K562 (cell line): ENCODE data around the gene NBEAL2. TPM values are rescaled to one million over a fixed set of nuclear protein-coding genes. Genes with fewer than 3 reads are reported as not detected.

Experiments used
- ARID4B ChIP-seq: sonication (generic); formaldehyde crosslinking; IDR thresholded peaks from 2 replicates; pipeline ENCODE4 v1.8.0; 2022; ENCODE audit warnings: mild to moderate bottlenecking, missing genetic modification reagents
- FOXJ3 ChIP-seq: sonication (generic); formaldehyde crosslinking; IDR thresholded peaks from 2 replicates; pipeline ENCODE4 v1.4.0; 2020; ENCODE audit warnings: mild to moderate bottlenecking, missing genetic modification reagents
- SMAD2 ChIP-seq: fragments of 150-350 bp; IDR thresholded peaks from 2 replicates; pipeline ENCODE4 v1.6.1; 2014; ENCODE audit warnings: low read depth, mild to moderate bottlenecking, low read length
- TAF1 ChIP-seq: IDR thresholded peaks from 2 replicates; pipeline ENCODE4 v1.6.1; 2011; ENCODE audit warnings: mild to moderate bottlenecking, low read length, moderate library complexity; ENCODE audit not compliant: insufficient read depth, control insufficient read depth, severe bottlenecking; ENCODE audit errors: extremely low read depth
- ZNF408 ChIP-seq: fragments of 250-450 bp; sonication (Bioruptor Pico); IDR thresholded peaks from 2 replicates; pipeline ENCODE4 v1.4.0; 2020; ENCODE audit warnings: low read depth, mild to moderate bottlenecking, moderate library complexity
- polyA plus RNA-seq, 8 experiments: library from polyadenylated mRNA; depleted of rRNA in 4 of 8; stranded (reverse) in 5 of 8; unstranded in 3 of 8; fragments of >200 nt; fragmentation: Nextera tagmentation in 2 of 8; fragmentation: Illumina TruSeq in 1 of 8; extraction: Ambion mirVana in 2 of 8; extraction: Trizol in 1 of 8; gene quantifications; 2 replicates each; pipeline versions ENCODE4 v1.2.1 to v1.2.3, GENCODE V29; 2011 to 2014; ENCODE audit warnings: inconsistent platforms in 1 of 8, missing spikeins in 1 of 8
- total RNA-seq, 7 experiments: library from RNA; depleted of rRNA in 6 of 7; stranded (reverse); fragments of >200 nt in 6 of 7; fragmentation: Illumina TruSeq in 2 of 7; extraction: Trizol in 2 of 7; gene quantifications; 2 replicates each; pipeline versions ENCODE4 v1.2.1 to v1.2.3, GENCODE V29; 2011 to 2021; ENCODE audit warnings: low replicate concordance in 1 of 7
- TF ChIP-seq, protein P1 (sequence below): sonication (generic); formaldehyde crosslinking; IDR thresholded peaks from 2 replicates; pipeline ENCODE4 v1.8.0; 2023; ENCODE audit warnings: missing genetic modification reagents, mild to moderate bottlenecking, borderline replicate concordance
- TF ChIP-seq, protein P2 (sequence below), 2 experiments: fragments of 450-650 bp; IDR thresholded peaks; 2 replicates each; pipeline ENCODE4 v1.6.1; 2016; ENCODE audit warnings: mild to moderate bottlenecking in 2 of 2, borderline replicate concordance in 1 of 2, low read depth in 1 of 2, moderate library complexity in 1 of 2

The NBEAL2 gene
- total and polyA plus RNA-seq, 9 of the 15 experiments (the other 6 are each of a cell fraction or from before 2014, with no cell fraction given): 0.06 to 114 (median 29.6) TPM

- TF ChIP-seq, protein P1, sequence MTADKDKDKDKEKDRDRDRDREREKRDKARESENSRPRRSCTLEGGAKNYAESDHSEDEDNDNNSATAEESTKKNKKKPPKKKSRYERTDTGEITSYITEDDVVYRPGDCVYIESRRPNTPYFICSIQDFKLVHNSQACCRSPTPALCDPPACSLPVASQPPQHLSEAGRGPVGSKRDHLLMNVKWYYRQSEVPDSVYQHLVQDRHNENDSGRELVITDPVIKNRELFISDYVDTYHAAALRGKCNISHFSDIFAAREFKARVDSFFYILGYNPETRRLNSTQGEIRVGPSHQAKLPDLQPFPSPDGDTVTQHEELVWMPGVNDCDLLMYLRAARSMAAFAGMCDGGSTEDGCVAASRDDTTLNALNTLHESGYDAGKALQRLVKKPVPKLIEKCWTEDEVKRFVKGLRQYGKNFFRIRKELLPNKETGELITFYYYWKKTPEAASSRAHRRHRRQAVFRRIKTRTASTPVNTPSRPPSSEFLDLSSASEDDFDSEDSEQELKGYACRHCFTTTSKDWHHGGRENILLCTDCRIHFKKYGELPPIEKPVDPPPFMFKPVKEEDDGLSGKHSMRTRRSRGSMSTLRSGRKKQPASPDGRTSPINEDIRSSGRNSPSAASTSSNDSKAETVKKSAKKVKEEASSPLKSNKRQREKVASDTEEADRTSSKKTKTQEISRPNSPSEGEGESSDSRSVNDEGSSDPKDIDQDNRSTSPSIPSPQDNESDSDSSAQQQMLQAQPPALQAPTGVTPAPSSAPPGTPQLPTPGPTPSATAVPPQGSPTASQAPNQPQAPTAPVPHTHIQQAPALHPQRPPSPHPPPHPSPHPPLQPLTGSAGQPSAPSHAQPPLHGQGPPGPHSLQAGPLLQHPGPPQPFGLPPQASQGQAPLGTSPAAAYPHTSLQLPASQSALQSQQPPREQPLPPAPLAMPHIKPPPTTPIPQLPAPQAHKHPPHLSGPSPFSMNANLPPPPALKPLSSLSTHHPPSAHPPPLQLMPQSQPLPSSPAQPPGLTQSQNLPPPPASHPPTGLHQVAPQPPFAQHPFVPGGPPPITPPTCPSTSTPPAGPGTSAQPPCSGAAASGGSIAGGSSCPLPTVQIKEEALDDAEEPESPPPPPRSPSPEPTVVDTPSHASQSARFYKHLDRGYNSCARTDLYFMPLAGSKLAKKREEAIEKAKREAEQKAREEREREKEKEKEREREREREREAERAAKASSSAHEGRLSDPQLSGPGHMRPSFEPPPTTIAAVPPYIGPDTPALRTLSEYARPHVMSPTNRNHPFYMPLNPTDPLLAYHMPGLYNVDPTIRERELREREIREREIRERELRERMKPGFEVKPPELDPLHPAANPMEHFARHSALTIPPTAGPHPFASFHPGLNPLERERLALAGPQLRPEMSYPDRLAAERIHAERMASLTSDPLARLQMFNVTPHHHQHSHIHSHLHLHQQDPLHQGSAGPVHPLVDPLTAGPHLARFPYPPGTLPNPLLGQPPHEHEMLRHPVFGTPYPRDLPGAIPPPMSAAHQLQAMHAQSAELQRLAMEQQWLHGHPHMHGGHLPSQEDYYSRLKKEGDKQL (CRISPR knock-in tag): no peak
- TF ChIP-seq FOXJ3 (CRISPR knock-in tag) (no peak), ZNF408 (CRISPR knock-in tag) (no peak), ARID4B (CRISPR knock-in tag) (peak; percentile 38; the same call in 1 of the 2 replicates), SMAD2 (no peak), TAF1 (no peak)
- TF ChIP-seq, protein P2, sequence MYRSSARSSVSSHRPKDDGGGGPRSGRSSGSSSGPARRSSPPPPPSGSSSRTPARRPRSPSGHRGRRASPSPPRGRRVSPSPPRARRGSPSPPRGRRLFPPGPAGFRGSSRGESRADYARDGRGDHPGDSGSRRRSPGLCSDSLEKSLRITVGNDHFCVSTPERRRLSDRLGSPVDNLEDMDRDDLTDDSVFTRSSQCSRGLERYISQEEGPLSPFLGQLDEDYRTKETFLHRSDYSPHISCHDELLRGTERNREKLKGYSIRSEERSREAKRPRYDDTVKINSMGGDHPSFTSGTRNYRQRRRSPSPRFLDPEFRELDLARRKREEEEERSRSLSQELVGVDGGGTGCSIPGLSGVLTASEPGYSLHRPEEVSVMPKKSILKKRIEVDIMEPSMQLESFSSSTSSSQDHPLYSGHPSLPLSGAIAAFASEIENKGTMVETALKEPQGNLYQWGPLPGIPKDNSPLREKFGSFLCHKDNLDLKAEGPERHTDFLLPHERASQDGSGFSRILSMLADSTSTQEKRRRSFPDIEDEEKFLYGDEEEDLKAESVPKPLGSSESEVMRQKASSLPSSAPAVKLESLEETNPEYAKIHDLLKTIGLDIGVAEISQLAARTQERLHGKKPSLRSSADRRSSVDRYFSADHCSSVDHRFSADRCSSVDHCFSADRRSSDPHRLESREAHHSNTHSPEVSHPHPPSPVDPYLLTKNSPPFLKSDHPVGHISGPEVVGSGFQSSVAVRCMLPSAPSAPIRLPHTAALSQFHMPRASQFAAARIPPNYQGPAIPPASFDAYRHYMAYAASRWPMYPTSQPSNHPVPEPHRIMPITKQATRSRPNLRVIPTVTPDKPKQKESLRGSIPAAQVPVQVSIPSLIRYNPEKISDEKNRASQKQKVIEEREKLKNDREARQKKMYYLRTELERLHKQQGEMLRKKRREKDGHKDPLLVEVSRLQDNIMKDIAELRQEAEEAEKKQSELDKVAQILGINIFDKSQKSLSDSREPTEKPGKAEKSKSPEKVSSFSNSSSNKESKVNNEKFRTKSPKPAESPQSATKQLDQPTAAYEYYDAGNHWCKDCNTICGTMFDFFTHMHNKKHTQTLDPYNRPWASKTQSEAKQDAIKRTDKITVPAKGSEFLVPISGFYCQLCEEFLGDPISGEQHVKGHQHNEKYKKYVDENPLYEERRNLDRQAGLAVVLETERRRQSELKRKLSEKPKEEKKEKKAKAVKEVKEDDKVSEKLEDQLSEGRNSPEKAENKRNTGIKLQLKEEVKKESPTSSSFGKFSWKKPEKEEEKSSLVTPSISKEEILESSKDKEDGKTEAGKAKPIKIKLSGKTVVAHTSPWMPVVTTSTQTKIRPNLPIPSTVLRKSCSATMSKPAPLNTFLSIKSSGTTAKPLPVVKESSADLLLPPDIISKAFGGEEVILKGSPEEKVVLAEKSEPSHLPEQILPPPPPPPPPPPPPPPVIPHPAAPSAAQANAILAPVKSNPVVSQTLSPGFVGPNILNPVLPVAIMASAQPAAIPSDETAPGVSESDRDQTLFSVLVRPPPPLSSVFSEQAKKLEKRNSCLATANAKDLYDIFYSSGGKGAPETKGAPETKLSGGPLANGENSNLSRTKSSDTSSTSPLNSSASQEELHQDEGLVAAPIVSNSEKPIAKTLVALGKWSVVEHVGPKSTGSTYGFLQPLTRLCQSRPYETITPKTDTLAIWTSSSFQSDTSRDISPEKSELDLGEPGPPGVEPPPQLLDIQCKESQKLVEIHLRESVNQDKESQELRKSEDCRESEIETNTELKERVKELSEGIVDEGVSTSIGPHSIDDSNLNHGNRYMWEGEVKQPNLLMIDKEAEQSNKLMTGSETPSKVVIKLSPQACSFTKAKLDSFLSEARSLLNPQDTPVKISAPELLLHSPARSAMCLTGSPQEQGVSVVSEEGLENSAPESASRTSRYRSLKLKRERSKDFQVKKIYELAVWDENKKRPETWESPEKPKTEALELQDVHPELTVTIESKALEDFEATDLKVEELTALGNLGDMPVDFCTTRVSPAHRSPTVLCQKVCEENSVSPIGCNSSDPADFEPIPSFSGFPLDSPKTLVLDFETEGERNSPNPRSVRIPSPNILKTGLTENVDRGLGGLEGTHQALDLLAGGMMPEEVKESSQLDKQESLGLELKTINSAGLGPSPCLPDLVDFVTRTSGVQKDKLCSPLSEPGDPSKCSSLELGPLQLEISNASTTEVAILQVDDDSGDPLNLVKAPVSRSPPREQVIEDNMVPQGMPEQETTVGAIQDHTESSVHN (IDR thresholded peaks at IDR 0.05; ENCODE audit: borderline replicate concordance in 1 of 2, low read depth in 1 of 2): no peak
Observed at GRCh38 chr3:46946856-46947545, 32.5 kb upstream of the NBEAL2 start (continued).
